Activated gamma-delta T cell treated with Interleukin-2 at 50 U/mL for 16 hours (primary cell): ENCODE results near the gene COL24A1.
A peak's percentile ranks its signal among the peaks of the same experiment; 100 is the strongest.
"Not testable (repeated sequence)": the region's sequence is repeated elsewhere in the genome, so short reads cannot be mapped to it uniquely, and the experiment has no call there.

Source experiments
- DNase-seq: peaks from one replicate; pipeline ENCODE4 v3.0.0-alpha.2; 2020

Gene COL24A1

DNA sequence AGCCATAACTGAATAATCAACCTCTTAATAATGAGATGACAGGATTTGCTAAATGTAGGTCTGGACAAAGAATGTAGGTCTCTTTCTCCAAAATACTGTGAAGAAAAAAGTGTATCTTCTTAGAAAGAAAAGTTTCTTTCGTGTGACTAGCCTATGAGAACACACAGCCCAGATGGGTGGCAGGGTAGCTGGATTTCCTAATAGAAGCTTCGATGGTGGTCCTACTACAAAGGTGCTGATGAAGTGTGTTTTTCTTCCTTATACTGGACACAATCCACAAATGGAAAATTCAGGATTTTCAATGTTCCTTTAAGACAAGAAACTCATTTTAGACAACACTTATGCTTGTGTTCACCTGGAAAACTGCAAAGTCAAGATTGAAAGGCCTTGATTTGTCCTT is 358.2 kb downstream of the COL24A1 start:
- no peak for DNase-seq

DNA sequence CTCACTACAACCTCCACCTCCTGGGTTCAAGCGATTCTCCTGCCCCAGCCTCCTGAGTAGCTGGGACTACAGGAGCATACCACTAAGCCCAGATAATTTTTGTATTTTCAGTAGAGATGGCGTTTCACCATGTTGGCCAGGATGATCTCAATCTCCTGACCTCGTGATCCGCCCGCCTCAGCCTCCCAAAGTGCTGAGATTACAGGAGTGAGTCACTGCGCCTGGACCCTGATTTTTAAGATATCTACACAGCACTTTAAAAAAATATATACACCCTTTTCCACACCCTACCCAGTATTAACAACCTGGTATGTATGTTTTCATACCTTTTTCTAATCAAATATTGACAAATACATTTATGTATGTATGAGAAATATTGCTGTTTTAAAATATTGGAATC is 379.6 kb downstream of the COL24A1 start:
- not testable (repeated sequence) for DNase-seq

DNA sequence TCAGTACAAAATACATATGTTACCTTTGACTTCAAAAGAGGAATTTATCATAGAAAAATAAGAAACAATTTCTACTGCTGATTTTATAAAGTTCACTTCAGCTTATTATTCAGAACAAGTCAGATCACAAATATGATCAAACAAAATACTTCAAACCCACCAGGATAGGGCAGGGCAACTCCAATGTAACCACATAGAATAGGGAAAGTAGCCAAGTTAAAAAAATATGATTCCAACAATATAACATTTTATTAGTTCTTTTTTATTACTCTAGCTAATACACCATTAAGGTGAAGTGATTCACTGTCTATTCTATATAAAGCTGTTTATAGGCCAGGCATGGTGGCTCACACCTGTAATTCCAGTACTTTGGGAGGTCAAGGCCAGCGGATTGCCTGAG is 393.8 kb downstream of the COL24A1 start:
- DNase-seq: no peak

DNA sequence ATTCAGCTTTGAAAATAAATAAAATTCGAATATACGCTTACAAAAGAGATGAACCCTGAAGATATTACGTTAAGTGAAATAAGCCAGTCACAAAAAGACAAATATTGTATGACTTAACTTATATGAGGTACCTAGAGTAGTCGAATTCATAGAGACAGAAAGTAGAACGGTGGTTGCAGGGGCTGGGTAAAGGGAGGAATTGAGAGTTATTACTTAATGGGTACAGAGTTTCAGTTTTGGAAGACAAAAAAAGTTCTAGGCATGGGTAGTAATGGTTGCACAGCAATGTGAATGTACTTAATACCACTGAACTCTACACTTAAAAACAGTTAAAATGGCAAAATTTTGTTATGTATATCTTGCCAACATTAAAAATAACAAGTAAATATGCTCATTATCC is 399.7 kb downstream of the COL24A1 start:
- DNase-seq: no peak

DNA sequence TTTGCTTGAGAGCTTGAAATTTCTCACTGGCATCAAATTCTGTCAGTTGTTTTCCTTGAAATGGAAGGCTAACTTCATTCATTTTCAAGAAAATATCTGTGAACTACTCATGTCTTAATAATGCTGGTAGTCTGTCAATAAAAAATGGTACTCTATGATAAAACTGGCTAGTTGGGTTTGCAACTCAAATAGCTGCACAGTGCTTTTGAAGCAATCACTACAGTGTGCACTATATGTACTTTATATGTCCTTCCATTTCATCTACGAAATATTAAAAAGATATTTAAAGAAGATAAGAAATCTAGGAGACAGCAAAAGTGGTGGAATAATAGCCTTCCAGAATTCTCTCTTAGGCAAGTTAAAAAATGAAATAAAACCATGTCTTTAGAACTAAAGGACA is 408.5 kb downstream of the COL24A1 start:
- DNase-seq: no peak

DNA sequence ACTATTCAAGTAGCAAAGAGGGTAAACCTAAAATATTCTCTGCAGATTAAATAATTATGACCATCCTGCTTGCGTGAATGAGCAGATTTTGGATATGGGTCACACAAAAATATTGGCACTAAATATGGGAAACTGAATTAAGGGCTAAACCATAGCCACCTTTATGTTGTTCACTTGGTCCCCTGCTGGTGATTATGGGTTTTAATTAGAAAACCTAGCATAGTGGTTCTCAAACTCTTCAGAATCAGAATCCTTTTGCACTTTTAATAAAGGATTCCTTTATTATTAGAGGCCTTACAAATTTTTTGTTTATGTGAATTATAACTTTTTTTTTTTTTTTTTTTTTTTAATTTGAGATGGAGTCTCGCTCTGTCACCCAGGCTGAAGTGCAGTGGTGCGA is 409.8 kb downstream of the COL24A1 start:
- no peak for DNase-seq

DNA sequence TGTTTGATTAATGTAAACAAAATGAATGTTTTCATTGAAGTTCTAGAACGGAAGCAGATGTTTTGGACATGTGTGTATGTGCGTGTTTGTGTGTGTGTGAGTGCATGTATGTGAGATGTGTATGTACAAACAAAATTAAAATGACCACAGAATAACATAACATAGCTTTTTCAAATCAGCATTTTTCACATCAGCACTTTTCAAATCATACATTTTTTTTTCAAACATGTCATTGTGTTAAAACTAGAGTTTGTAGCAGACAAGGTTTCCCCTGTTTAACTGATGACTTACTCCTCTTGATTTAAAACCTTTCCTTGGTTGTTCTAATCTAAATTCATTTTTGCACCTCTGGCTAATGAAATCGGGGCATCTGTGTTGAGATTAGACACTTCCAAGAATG is 412.8 kb downstream of the COL24A1 start:
- DNase-seq: no peak

DNA sequence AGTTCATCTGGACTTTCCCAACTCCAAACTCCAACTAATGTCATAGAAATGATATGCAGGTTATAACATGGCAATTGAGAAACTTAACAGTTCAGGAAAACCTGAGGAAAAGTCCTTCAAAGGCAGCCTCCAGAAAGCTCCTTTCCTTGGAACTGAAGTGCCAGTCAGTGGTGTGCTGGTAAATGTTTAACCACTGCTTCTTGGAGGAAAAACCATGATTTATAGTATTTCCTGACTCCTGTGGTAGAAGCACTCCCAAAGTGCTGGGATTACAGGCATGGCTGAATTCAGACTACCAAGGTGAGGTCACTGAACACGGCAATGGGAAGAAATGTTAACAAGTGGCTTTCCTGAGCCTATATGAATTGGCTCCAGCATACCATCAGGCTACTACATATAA is 421.6 kb downstream of the COL24A1 start:
- DNase-seq: no peak

DNA sequence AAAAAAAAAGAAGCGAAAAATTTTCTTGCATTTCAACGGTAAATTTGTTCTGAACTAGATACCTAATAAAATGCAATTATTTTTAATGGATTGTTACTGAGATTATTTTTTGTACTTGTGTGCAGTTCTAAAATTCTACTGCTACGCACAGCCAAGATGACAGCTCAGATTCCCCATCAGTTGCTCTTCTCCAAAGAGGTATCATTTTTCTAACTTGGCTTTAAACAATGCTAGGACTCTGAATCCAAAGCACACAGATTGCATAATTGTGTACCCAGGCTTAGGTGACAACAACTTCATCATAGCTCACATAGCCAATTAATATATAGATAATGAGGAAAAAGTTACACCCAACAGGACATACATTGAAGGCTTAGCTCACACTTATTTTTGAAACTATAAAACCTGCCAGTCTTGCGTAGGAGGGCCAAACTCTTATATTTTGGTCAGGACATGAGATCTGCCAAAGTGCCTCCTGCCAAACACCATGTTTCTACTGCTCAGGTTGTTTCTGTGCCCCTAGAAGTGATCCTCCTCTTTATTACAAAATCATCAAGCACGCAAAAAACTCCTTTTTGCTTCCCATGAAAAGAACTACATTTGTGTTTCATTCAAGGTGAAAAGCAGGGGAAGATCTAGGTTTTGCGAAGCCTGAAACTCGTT is 437.8 kb downstream of the COL24A1 start:
- no peak for DNase-seq

DNA sequence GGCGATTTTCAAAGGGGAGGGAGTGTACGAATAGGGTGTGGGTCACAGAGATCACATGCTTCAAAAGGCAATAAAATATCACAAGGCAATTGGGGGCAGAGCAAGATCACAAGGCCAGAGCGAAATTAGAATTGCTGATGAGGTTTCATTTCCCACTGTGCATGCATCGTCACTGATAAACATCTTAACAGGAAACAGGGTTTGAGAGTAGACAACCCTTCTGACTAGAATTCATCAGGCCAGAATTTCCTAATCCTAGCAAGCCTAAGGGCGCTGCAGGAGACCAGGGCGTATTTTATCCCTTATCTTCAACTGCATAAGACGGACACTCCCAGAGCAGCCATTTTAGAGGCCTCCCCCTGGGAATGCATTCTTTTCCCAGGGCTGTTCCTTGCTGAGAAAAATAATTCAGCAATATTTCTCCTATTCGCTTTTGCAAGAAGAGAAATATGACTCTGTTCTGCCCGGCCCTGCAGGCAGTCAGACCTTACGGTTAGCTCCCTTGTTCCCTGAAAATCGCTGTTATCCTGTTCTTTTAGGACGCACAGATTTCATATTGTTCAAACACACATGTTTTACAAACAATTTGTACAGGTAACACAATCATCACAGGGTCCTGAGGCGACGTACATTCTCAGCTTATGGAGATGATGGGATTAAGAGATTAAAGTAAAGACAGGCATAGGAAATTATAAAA is 442.0 kb downstream of the COL24A1 start:
- not testable (repeated sequence) for DNase-seq

DNA sequence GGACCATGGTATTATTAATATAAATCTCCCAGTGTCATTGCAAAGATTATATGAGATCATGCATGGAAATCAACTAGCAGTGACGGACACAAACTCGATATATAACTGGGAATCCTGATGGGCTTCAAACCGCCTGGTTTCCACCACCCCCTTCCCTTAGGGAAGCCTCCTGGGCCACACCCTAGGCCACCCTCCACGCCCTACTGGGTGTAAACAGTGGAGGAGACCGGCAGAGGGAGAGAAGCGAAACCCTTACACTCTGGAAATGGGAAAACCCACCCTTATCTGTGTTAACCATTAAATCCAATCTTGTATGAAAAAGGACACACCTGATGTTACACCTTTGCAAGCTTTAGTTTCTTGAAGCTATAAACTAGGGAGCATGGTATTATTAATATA is 447.7 kb downstream of the COL24A1 start:
- DNase-seq: no peak

DNA sequence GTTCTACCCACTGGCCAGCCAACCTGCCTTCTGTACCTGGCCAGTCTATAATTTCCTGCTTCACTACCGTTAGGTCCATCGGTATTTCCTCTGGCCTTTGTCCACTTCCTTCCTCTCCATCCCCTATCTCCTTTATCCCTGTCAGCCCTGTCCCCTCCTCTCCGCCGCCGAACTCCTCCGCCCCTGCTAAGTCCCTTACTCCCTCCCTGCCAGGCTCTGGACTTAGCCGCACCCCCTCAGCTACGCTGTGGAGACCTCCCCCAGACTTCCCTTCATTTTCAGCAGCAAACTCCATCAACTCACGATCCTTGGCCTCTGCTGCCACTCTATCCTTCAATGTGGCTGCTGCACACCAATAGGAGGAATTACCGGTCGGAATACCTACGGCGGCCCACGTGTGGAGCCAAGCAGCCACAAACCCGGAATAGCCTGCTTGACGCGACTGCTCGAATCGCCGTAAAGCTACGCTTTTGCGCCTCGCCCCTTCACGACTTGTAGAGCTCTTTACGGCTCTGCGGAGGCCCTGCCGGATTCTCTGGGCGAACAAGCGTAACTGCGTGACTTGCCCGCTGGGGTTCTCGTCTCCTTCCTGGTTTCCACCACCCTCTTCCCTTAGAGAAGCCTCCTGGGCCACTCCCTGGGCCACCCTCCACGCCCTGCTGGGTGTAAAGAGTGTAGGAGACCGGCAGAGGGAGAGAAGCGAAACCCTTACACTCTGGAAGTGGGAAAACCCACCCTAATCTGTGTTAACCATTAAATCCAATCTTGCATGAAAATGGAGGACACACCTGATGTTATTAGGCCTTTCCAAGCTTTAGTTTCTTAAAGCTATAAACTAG is 448.4 kb downstream of the COL24A1 start, which contains the start of gene ZNHIT6:
Gene ZNHIT6, minus strand, starts transcription at position 444 of the 839 bp plus-strand sequence. Its CDS starts 149 bp downstream, at position 295.
- DNase-seq: peak; percentile 79

DNA sequence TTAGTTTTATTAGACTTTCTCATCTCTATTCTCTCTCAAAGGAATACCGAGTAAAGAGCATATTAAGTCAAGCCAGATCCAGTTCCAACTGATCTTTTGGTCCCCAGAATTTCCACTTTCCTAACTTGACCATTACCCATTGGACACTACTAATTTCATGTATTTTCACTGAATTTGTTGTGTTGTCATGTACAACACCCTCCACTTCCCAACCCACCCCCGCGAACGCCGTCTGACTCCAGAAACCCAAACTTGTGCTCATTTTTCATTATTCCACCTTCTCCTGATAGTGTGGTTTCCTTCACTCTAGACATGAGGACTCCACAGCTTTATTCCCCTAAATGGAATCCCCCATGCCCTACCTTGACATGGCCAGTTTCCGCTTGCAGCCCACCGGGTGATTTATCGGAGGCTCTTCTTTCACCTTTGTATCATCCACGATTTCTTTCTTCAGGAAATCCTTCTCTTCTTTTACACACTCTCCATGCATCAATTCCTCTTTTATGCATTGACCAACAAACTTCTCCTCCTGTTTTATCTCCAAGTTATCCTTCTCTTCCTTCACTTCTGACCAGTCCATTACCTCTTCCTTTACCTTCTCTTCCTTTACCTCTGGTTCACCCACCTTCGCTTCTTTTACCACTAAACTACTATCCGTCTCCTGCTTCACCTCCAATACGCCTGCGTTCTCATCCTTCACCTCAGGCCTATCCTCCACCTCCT is 449.1 kb downstream of the COL24A1 start:
- DNase-seq: no peak

DNA sequence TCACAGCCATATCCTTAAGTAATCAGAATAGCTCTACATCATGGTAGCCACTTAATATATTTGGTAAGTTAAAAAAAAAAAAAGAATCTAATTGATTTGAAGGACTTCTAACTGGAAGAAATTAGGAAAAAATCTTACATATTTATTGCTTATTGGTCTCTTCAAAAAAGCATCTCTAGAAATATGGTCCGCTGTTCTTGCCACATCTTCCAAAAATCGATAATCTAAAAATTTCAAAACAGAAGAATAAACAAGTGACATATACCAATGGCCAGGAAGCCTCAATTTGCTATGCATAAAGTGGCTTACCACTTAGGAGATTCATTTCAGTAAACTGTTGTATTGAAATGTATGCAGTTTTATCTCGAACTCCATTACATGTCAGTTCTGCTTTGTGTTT is 450.6 kb downstream of the COL24A1 start:
- DNase-seq: no peak

DNA sequence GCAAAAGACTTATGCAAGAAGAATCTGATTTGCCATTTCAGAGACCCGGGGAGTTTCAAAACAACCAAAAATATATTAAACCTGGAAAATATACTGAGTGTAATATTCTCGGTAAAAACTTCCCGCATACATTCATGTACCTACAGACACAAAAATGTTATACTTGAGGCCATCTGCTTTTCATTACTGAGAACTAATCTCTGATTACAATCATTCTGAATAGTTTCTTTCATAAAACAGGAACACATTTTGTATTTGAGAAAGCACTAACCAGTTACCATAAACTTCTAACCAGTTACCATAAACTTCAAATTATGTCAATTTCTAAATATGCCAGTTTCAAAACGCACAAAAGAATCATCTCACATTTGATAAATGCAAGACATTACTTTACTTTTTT is 456.1 kb downstream of the COL24A1 start:
- no peak for DNase-seq

DNA sequence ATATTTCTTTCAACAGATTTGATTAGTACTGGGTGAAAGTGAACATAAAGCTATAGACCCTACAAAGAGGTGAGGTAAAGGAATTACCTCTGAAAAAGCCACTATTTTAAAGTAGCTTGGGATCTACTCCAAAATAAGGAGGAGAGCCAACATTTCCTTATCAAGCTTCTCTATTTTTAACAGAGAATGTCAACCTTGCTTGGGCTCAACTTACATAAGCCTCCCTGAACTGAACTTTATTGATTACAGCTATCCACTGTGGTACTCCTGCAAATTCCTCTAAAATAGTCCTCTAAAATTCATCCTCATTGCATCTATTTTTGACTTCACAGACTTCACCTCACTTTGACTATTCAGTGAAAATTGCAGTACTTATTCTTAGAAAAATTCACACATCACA is 458.7 kb downstream of the COL24A1 start:
- DNase-seq: no peak

DNA sequence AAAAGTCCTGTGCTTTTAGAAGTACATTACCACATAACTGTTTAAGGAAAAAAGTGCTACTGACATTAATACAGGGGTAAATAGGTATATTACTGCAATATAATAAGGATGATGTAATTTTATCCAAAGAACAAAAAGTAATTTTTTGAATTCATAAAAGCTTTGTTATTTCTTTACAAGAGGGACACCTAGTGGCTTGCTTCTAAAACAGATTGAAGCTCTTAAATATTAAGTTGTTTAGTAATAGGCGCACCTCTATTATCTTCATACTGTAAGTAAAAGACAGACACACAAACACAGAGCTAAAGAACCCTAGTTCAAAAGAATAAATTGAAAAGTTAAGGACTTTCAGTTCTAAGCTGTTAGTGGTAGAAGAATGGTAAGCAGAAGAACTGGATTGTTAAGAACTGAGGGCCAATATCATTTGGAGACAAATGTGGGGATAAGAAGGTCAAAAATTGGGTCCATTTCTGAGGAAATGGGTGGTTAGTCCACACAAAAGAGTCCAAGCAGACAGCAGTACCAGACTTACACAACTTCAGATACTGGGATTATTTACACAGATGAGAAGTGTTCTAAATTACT is 463.8 kb downstream of the COL24A1 start:
- DNase-seq: no peak

DNA sequence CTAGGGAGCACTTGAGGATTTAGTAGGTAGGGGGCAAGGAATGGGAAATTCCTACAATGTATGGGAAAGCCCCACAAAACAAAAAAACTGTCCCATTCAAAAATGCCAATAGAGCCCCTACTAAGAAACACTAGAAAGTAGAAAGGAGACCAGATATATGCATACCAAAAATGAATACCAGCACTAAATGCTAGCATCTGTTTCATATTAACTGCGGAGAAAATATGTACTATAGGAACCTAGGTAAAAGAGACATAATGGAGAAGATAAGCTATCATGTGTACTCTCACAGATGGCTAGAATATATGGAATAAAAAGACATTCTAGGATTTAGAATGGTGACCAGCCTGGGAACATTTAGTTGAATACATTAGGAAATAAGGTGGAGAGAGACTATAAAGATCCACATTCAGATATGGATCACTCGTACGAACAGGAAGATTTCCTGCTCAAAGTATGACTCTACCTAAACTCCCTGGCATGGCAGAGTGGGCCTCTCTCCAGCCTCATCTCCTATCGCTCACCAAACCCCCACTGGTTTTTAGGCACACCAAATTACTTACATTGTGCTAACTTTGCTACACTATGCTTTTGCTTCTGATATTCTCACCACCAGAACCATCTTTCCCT is 466.7 kb downstream of the COL24A1 start:
- DNase-seq: no peak

DNA sequence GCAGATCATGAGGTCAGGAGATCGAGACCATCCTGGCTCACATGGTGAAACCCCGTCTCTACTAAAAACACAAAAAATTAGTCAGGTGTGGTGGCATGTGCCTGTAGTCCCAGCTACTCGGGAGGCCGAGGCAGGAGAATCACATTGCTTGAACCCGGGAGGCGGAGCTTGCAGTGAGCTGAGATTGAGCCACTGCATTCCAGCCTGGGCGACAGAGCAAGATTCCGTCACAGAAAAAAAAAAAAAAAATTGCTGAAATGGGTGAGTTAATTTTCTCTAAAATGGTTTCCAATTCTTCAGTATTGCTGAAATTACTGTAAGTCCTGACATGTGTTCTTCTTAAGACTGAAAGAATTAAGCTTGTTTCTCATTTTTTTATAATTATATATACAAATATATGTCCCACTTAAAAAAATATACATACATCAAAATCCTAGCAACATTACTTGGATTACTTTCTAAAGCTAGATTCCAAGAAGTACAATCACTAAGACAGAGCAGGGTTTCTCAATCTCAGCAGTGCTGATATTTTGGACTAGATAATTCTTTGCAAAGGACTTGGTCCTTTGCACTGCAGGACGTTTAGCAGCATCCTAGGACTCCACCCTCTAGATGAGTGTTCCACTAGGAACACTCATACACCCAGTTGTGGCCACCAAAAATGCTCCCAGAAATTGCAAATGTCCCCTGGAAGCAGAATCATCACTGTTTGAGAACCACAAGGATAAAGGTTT is 473.1 kb downstream of the COL24A1 start:
- no peak for DNase-seq

DNA sequence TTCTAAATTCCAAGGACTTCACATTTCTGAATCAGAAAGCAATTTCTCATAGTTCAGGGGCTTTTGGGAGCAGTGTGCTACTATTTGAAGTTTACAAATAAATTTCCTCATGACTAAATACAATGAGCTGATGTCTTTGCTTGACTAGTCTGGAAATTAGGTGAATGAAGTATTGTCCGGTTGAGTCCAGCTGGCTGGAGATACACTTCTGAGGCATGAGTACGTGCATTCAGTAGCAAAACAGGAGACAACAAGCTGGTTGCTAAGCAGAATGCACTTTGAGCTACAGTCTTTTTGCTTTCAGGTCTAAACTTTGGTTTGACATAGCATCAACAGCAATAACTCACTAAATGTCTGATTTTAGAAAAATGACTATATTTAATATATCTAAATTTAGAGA is 475.5 kb downstream of the COL24A1 start:
- no peak for DNase-seq
